ENCODE measurements around the gene FAM53A.
A peak's percentile ranks its signal among the peaks of the same experiment; 100 is the strongest.

FAM53A gene

DNA sequence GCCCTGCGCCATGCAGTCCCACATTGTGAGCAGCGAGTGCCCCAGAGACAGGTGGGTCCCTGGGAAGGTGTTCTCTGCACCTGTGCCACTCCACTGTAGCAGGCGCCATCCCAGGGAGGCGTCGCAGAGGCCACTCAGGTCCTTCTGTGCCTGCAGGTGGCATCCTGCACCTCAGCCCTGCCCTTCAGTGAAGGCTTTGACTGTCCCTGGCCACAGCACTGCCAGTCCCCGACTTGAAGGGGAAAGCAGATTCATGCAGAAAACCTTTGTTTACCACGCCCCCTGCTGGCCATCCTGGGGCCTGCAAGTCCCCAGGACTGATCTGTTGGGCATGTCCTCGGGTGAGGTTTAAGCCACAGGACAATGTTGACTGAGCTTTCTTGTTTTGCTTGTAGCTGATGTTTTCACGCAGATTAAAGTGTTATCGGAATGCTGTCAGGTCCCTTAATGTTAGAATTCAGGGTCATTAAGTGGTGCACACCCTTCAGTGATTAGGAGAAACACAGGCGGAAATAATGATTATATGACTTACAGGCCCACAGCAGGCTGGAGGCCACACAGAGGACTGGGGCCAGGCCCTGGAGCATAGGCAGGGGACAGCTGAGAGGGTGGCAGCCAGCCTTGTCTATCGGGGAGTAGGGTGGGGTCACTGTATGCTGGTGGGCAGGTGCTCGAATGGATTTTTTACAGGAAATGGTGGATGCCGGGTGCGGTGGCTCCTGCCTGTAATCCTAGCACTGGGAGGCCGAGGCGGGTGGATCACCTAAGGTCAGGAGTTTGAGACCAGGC, 42.2 kb upstream of the FAM53A start:
- TF ChIP-seq ZFX (IDR thresholded peaks at IDR 0.05; ENCODE audit: borderline replicate concordance) = no peak
- TF ChIP-seq, protein P1, sequence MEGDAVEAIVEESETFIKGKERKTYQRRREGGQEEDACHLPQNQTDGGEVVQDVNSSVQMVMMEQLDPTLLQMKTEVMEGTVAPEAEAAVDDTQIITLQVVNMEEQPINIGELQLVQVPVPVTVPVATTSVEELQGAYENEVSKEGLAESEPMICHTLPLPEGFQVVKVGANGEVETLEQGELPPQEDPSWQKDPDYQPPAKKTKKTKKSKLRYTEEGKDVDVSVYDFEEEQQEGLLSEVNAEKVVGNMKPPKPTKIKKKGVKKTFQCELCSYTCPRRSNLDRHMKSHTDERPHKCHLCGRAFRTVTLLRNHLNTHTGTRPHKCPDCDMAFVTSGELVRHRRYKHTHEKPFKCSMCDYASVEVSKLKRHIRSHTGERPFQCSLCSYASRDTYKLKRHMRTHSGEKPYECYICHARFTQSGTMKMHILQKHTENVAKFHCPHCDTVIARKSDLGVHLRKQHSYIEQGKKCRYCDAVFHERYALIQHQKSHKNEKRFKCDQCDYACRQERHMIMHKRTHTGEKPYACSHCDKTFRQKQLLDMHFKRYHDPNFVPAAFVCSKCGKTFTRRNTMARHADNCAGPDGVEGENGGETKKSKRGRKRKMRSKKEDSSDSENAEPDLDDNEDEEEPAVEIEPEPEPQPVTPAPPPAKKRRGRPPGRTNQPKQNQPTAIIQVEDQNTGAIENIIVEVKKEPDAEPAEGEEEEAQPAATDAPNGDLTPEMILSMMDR (IDR thresholded peaks at IDR 0.05) = peak; percentile 95
- peak overlapping the region; percentile 20 for H3K27ac ChIP-seq

DNA sequence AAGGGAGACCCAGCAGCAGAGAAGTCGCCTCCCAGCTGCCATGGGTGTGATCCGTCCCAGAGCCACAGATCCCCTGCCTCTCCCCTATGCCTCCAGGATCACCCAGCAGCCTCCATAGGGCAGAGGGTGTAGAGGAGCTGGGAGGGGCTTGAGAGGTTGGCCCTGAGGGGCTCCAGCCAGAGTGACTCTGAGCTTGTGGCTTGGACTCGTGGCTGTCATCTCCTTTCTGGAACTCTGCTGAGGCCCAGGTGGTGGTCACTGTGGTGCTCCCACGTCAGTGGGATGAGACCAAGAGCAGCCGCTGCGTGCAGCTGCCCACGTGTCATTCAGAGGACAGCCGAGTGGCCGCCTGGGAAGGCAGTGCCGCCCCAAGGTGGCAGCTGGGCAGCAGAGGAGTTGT, 41.4 kb upstream of the FAM53A start:
- H3K27ac ChIP-seq = peak overlapping the region; percentile 20; the same call in 1 of the 2 replicates

DNA sequence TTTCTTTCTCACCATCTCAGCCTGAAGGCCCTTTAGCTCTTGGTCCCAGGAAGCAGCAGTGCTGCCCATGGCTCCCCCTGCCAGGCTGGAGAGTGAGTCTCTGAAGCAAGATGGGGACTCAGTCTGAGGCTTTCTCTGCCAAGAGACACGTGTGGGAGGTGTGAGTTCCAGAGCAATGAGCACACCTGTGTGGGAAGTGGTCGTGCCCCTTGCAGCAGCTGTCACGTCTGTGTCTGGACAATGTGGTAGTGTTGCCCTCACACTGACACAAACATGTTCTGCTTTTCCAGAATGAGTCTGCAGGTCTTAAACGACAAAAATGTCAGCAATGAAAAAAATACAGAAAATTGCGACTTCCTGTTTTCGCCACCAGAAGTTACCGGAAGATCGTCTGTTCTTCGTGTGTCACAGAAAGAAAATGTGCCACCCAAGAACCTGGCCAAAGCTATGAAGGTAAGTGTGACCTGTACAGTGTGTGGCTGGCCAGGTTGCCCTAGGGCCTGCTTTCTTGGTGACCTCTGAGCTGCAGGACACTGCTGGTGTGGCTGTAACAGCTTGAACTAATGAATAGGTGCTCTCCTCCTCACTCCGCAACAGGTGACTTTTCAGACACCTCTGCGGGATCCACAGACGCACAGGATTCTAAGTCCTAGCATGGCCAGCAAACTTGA, 39.2 kb upstream of the FAM53A start:
- H3K27ac ChIP-seq = peak overlapping the region; percentile 98

More for the DNA sequence above, 41.4 kb upstream of the FAM53A start:
- TF ChIP-seq, protein P1 (IDR thresholded peaks at IDR 0.05) = no peak
- no peak for TF ChIP-seq ZFX (IDR thresholded peaks at IDR 0.05; ENCODE audit: borderline replicate concordance)

DNA sequence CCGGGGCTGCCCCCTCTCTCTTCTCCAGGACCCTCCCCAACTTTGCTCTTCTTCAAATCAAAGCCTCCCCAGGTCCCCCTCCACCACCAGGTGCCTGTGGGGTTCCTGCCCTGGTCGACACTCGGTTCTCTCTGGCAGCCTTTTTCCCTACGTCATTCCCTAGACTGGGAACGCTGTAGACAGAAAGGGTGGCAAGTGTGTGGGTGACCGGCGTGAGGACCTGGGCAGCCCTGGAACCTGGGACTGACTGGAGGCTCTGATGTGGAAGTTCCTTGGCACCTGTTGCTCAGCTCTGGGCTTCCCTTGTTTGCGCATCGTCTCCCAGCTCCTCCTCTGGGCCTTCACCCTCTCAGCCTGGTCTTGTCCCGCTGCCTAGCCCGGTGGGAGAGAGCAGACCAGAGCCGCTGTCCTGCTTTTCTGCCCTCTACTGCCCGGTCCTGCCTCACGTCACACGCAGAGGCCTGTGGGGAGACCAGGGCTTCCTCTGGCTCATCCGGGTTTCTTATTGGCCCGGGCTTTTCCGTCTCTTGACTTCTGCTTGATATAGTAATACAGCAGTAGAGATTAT, 38.5 kb upstream of the FAM53A start:
- H3K27ac ChIP-seq = peak overlapping the region; percentile 98

More for the DNA sequence above, 39.2 kb upstream of the FAM53A start:
- TF ChIP-seq, protein P1 (IDR thresholded peaks at IDR 0.05) = 0 out of 2 replicates have a peak, but pooled peaks have one; percentile 1
- TF ChIP-seq ZFX (IDR thresholded peaks at IDR 0.05; ENCODE audit: borderline replicate concordance) = no peak

DNA sequence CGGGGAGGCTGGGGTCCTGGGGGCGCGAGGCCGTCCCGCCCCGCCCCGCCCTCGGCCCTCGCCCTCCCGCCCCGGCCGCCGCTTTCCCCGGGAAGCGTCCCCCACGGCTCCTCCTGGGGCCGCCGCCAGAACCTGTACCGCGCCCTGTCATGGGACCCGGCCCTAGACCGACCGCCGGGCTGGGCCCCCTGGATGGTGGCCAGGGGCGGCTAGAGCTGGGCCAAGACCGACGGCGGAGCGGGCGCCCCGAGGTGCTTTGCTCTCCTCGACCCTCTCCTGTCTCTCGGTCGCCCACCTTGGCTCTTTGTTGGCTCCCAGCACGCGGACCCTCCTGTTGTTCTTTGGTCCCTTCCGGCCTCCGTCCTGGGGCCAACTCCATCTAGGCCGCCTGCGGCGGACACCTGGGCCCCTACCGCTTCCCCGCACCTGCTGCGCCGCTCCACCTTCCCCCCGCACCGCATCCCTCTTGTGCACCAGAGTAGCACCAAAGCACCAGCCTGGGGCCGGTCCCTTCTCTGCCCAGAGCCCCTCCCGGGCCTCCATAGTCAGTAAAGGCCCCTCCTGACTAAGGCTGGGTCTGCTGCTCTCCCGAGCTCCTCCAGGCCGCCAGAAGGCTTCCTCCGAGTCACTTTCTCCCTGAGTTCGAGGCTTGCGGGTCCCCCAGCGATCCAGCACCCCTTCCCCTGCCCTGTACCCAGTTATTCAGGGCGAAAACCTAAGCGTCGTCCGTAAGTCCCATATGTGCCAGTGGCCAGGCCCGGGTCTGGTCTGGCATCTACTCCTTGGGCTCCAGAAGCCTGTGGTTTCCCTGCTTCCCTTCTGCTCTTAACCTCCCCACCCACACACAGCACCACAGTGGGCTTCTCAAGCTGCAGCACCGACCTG, 37.8 kb upstream of the FAM53A start:
- H3K27ac ChIP-seq = peak overlapping the region; percentile 98
- TF ChIP-seq, protein P1 (IDR thresholded peaks at IDR 0.05) = no peak
- TF ChIP-seq ZFX (IDR thresholded peaks at IDR 0.05; ENCODE audit: borderline replicate concordance) = no peak

More for the DNA sequence above, 38.5 kb upstream of the FAM53A start:
- TF ChIP-seq, protein P1 (IDR thresholded peaks at IDR 0.05) = no peak; the same call in 1 of the 2 replicates
- no peak for TF ChIP-seq ZFX (IDR thresholded peaks at IDR 0.05; ENCODE audit: borderline replicate concordance)

DNA sequence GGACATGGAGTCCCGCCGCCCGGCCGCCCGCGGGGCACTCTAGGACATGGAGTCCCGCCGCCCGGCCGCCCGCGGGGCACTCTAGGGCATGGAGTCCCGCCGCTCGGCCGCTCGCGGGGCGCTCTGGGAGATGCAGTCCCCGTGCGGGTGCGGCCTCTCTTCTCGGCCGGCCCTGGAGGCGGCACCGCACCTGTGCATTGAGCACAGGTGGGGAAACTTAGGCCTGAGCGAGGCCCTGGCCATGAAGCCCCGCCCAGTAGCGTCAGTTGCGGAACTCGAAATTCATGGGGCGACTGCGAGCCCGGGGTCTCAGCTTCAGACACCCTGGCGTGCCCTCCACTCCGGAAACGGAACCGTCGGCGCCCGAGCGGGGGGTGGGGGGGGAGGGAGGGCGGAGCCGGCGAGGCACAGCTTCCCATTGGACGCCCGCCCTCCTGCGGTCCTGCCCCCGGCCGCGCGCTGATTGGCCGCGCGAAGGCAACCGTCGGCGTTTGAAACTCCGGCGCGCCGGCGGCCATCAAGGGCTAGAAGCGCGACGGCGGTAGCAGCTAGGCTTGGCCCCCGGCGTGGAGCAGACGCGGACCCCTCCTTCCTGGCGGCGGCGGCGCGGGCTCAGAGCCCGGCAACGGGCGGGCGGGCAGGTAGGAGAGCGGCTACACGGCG, 37.0 kb upstream of the FAM53A start, which contains the start of the genes TACC3 and TMEM129:
Gene TACC3, plus strand, starts transcription at position 519 of the 663 bp plus-strand sequence. CDS start 1,901 bp downstream, outside the sequence.
Gene TMEM129, minus strand, starts transcription at position 321 of the 663 bp plus-strand sequence. CDS start 486 bp downstream, outside the sequence.
- TF ChIP-seq, protein P1 (IDR thresholded peaks at IDR 0.05) = no peak
- H3K27ac ChIP-seq = peak within 1 kb of the TSS; percentile 98
